GM12878 (cell line): ENCODE data around the gene RSKR.

Experiments
- BHLHE40 ChIP-seq, 2 experiments: fragments of 450-650 bp in 1 of 2; IDR thresholded peaks; 2 replicates each; pipeline ENCODE4 v1.6.1; 2011 to 2017; ENCODE audit warnings: low read depth in 2 of 2, borderline replicate concordance in 1 of 2, improper control_type of control experiment in 1 of 2, low read length in 1 of 2, mild to moderate bottlenecking in 1 of 2
- CTCF ChIP-seq, 3 experiments: IDR thresholded peaks in 2 of 3; conservative IDR thresholded peaks in 1 of 3; 2 replicates each; pipeline ENCODE4 v1.5.1; 2011; ENCODE audit warnings: low read depth in 3 of 3, low read length in 3 of 3, mild to moderate bottlenecking in 3 of 3, control low read depth in 2 of 3, moderate library complexity in 2 of 3, inconsistent platforms in 1 of 3, mixed read lengths in 1 of 3; ENCODE audit not compliant: control insufficient read depth in 2 of 3, insufficient read depth in 1 of 3; ENCODE audit errors: extremely low read depth in 1 of 3
- DPF2 ChIP-seq: fragments of 450-650 bp; IDR thresholded peaks from 2 replicates; pipeline ENCODE4 v1.6.1; 2017; ENCODE audit warnings: mild to moderate bottlenecking
- E4F1 ChIP-seq: fragments of 450-650 bp; IDR thresholded peaks from 2 replicates; pipeline ENCODE4 v1.6.1; 2018; ENCODE audit warnings: borderline replicate concordance, mild to moderate bottlenecking; ENCODE audit not compliant: partially characterized antibody
- EP300 ChIP-seq, 2 experiments: fragments of 150-350 bp in 1 of 2; IDR thresholded peaks; 2 replicates each; pipeline ENCODE4 v1.6.1; 2011 to 2012; ENCODE audit warnings: low read depth in 2 of 2, low read length in 2 of 2, borderline replicate concordance in 1 of 2, improper control_type of control experiment in 1 of 2, inconsistent platforms in 1 of 2; ENCODE audit not compliant: control insufficient read depth in 1 of 2
- ETV6 ChIP-seq, 2 experiments: fragments of 450-650 bp in 1 of 2; IDR thresholded peaks in 1 of 2; conservative IDR thresholded peaks in 1 of 2; 2 replicates each; pipeline ENCODE4 v1.6.1; 2014; ENCODE audit warnings: antibody characterized with exemption in 1 of 2, borderline replicate concordance in 1 of 2, low read depth in 1 of 2, mild to moderate bottlenecking in 1 of 2, moderate library complexity in 1 of 2
- FOXK2 ChIP-seq: fragments of 450-650 bp; IDR thresholded peaks from 2 replicates; pipeline ENCODE4 v1.6.1; 2017; ENCODE audit warnings: mild to moderate bottlenecking, moderate library complexity
- IRF5 ChIP-seq: fragments of 450-650 bp; IDR thresholded peaks from 2 replicates; pipeline ENCODE4 v1.6.1; 2017; ENCODE audit warnings: borderline replicate concordance
- JUND ChIP-seq: IDR thresholded peaks from 2 replicates; pipeline ENCODE4 v1.6.1; 2012; ENCODE audit warnings: low read depth, mild to moderate bottlenecking, low read length, improper control_type of control experiment, moderate library complexity
- REST ChIP-seq: IDR thresholded peaks from 2 replicates; pipeline ENCODE4 v1.6.1; 2012; ENCODE audit warnings: mild to moderate bottlenecking, low read depth, low read length
- SIX5 ChIP-seq: IDR thresholded peaks from 2 replicates; pipeline ENCODE4 v1.6.1; 2011; ENCODE audit warnings: mild to moderate bottlenecking, low read depth, low read length, moderate library complexity; ENCODE audit not compliant: severe bottlenecking
- SREBF2 ChIP-seq: IDR thresholded peaks from 2 replicates; pipeline ENCODE4 v1.6.1; 2012; ENCODE audit warnings: mild to moderate bottlenecking, low read length
- TAF1 ChIP-seq: IDR thresholded peaks from 2 replicates; pipeline ENCODE4 v1.6.1; 2011; ENCODE audit warnings: mild to moderate bottlenecking, low read depth, low read length, borderline replicate concordance
- ZBTB33 ChIP-seq: fragments of 450-650 bp; IDR thresholded peaks from 2 replicates; pipeline ENCODE4 v1.6.1; 2017; ENCODE audit warnings: mild to moderate bottlenecking

GRCh38 chr17:28616281-28616680 lies 2.3 kb upstream of the RSKR start:
- no peak for TF ChIP-seq CTCF (IDR thresholded peaks at IDR 0.05 in 2 of 3, conservative IDR thresholded peaks at IDR 0.05 in 1 of 3; ENCODE audit: control insufficient read depth in 2 of 3, extremely low read depth in 1 of 3, insufficient read depth in 1 of 3, low read depth in 3 of 3, low read length in 3 of 3)
- TF ChIP-seq ZBTB33: no peak
- no peak for TF ChIP-seq ETV6 (conservative IDR thresholded peaks at IDR 0.05 in 1 of 2, IDR thresholded peaks at IDR 0.05 in 1 of 2; ENCODE audit: borderline replicate concordance in 1 of 2, low read depth in 1 of 2)
- no peak for TF ChIP-seq E4F1
- no peak for TF ChIP-seq EP300 (IDR thresholded peaks at IDR 0.05; ENCODE audit: borderline replicate concordance in 1 of 2, control insufficient read depth in 1 of 2, low read depth in 2 of 2, low read length in 2 of 2)
- TF ChIP-seq JUND: no peak
- TF ChIP-seq REST: no peak
- no peak for TF ChIP-seq BHLHE40 (IDR thresholded peaks at IDR 0.05; ENCODE audit: borderline replicate concordance in 1 of 2, low read depth in 2 of 2, low read length in 1 of 2)
- TF ChIP-seq SIX5: no peak
- no peak for TF ChIP-seq SREBF2
- no peak for TF ChIP-seq TAF1
- no peak for TF ChIP-seq IRF5
- no peak for TF ChIP-seq FOXK2
- no peak for TF ChIP-seq DPF2
